ENCODE data around the gene BMI1. TPM values are rescaled to one million over a fixed set of nuclear protein-coding genes. Genes with fewer than 3 reads are reported as not detected.

BMI1 gene
- total RNA-seq, 1 experiment from 2014 or later: 3.4 TPM

GRCh38 chr10:22285130-22285529, 35.8 kb upstream of the BMI1 start (continued):
- TF ChIP-seq STAT6 (CRISPR knock-in tag; conservative IDR thresholded peaks at IDR 0.05; ENCODE audit: low read depth): no peak
- TF ChIP-seq JAZF1 (CRISPR knock-in tag; IDR thresholded peaks at IDR 0.05): no peak
- TF ChIP-seq SOX15 (CRISPR knock-in tag; IDR thresholded peaks at IDR 0.05): no peak
- no peak for TF ChIP-seq GRHL2 (CRISPR knock-in tag; IDR thresholded peaks at IDR 0.05; ENCODE audit: insufficient replicate concordance, severe bottlenecking)

- Mint-ChIP-seq H3K27me3 (ENCODE audit: low read depth) (no peaks in the 10 kb centered on the region), H3K36me3 (no peaks in the 10 kb centered on the region), H3K27ac (no peak overlapping the region), H3K4me3 (no peak overlapping the region), H3K4me1 (no peaks in the 10 kb centered on the region), H3K9me3 (0 out of 2 replicates have a peak, but pooled peaks cover 4% of the 10 kb centered on the region)
- CTCF ChIA-PET: no interaction called here
- DNase-seq (ENCODE audit: low spot score) (no peak), ATAC-seq (no peak)
- no peak for TF ChIP-seq USF1 (CRISPR knock-in tag; IDR thresholded peaks at IDR 0.05)
- no peak for TF ChIP-seq IRF1 (CRISPR knock-in tag; IDR thresholded peaks at IDR 0.05)
- TF ChIP-seq USF2 (CRISPR knock-in tag; IDR thresholded peaks at IDR 0.05): no peak
- no peak for TF ChIP-seq RORB (CRISPR knock-in tag; IDR thresholded peaks at IDR 0.05)
- no peak for TF ChIP-seq NR2C2 (CRISPR knock-in tag; IDR thresholded peaks at IDR 0.05)
- TF ChIP-seq NR3C1 (CRISPR knock-in tag; conservative IDR thresholded peaks at IDR 0.05; ENCODE audit: low read depth): no peak
- no peak for TF ChIP-seq STAT6 (CRISPR knock-in tag; conservative IDR thresholded peaks at IDR 0.05; ENCODE audit: low read depth)
- POLR2A ChIA-PET: interaction anchor here (0.7 to 0.8 kb wide), 3 partner anchors 18 to 736 kb away, joined by 3 to 6 read pairs (median 6); no protein-coding TSS in a partner anchor
Measured at GRCh38 chr10:22293747-22294404, 27.0 kb upstream of the BMI1 start.

GRCh38 chr10:22294694-22295093, 26.2 kb upstream of the BMI1 start:
- ChIA-PET CTCF (no interaction called here), POLR2A (no interaction called here)
- Mint-ChIP-seq H3K4me1 (no peaks in the 10 kb centered on the region), H3K36me3 (no peaks in the 10 kb centered on the region), H3K27ac (no peak overlapping the region), H3K27me3 (ENCODE audit: low read depth) (no peaks in the 10 kb centered on the region), H3K9me3 (peaks cover 5% of the 10 kb centered on the region; the same call in 1 of the 2 replicates), H3K4me3 (no peak overlapping the region)
- no peak for ATAC-seq
- DNase-seq (ENCODE audit: low spot score): no peak
- TF ChIP-seq ELF4 (CRISPR knock-in tag; IDR thresholded peaks at IDR 0.05; ENCODE audit: low read depth) (no peak), CBFB (CRISPR knock-in tag; IDR thresholded peaks at IDR 0.05; ENCODE audit: low read depth) (no peak), AR (CRISPR knock-in tag; IDR thresholded peaks at IDR 0.05) (no peak), EMX1 (CRISPR knock-in tag; IDR thresholded peaks at IDR 0.05) (no peak), NR2C2 (CRISPR knock-in tag; IDR thresholded peaks at IDR 0.05) (no peak), TCF7 (CRISPR knock-in tag; IDR thresholded peaks at IDR 0.05; ENCODE audit: low read depth) (no peak), ZNF396 (CRISPR knock-in tag; IDR thresholded peaks at IDR 0.05; ENCODE audit: borderline replicate concordance) (no peak), ZNF423 (CRISPR knock-in tag; IDR thresholded peaks at IDR 0.05) (no peak), RELA (CRISPR knock-in tag; IDR thresholded peaks at IDR 0.05; ENCODE audit: borderline replicate concordance) (no peak), FOXP1 (CRISPR knock-in tag; IDR thresholded peaks at IDR 0.05; ENCODE audit: borderline replicate concordance) (no peak), RORB (CRISPR knock-in tag; IDR thresholded peaks at IDR 0.05) (no peak), SMAD3 (CRISPR knock-in tag; IDR thresholded peaks at IDR 0.05; ENCODE audit: borderline replicate concordance) (no peak)
